ENCODE measurements around the gene C1D.
"Not testable (repeated sequence)": the region's sequence is repeated elsewhere in the genome, so short reads cannot be mapped to it uniquely, and the experiment has no call there.

C1D gene

GRCh38 chr2:67994716-67995115, 68.1 kb downstream of the C1D start:
- no peak for DNase-seq (ENCODE audit: extremely low read depth, low read depth)
- TF ChIP-seq CTCF (IDR thresholded peaks at IDR 0.05; ENCODE audit: low read depth, low read length), result no peak

GRCh38 chr2:67994069-67994468, 68.7 kb downstream of the C1D start:
- DNase-seq (ENCODE audit: extremely low read depth, low read depth), result not testable (repeated sequence)

- DNase-seq (ENCODE audit: extremely low read depth, low read depth), result no peak
Measured at GRCh38 chr2:67993329-67993728, 69.5 kb downstream of the C1D start.

GRCh38 chr2:67991456-67991855, 71.3 kb downstream of the C1D start:
- TF ChIP-seq CTCF (IDR thresholded peaks at IDR 0.05; ENCODE audit: low read depth, low read length), result no peak
- no peak for DNase-seq (ENCODE audit: extremely low read depth, low read depth)

More at GRCh38 chr2:67993329-67993728, 69.5 kb downstream of the C1D start:
- no peak for TF ChIP-seq CTCF (IDR thresholded peaks at IDR 0.05; ENCODE audit: low read depth, low read length)
